Breast epithelium (tissue), 3 donors: ENCODE measurements around the gene LAGE3.

ENCODE experiments used
- CTCF ChIP-seq, 3 donors: fragments of 450-650 bp; IDR thresholded peaks; one replicate each; pipeline ENCODE4 v1.5.1; 2016 to 2017; ENCODE audit warnings: antibody characterized with exemption in 3 of 3, mild to moderate bottlenecking in 3 of 3, moderate library complexity in 3 of 3
- POLR2A ChIP-seq: fragments of 450-650 bp; IDR thresholded peaks from one replicate; pipeline ENCODE4 v1.6.1; 2016; ENCODE audit warnings: antibody characterized with exemption, mild to moderate bottlenecking, moderate library complexity

- TF ChIP-seq CTCF (IDR thresholded peaks at IDR 0.05) (no peak), POLR2A (no peak)
Measured at GRCh38 chrX:154469880-154470279, 9.2 kb downstream of the LAGE3 start.
